OCI-LY7 (cell line): Measurements from ENCODE around the gene NGEF. TPM values are rescaled to one million over a fixed set of nuclear protein-coding genes. Genes with fewer than 3 reads are reported as not detected.

Source experiments
- BruUV-seq: library from RNA; stranded (reverse); fragments of 400-500 nt; replicated peaks from 2 replicates; lab custom pipeline; 2021; lab: Mats Ljungman, UMichigan
- CTCF ChIA-PET: fragments of 300-600 bp; sonication (Branson Sonifier 250); formaldehyde crosslinking; loops from one replicate; lab custom pipeline; 2022; ENCODE audit warnings: antibody characterized with exemption; ENCODE audit not compliant: unreplicated experiment; lab: Charles Lee
- POLR2A ChIA-PET: fragments of 300-600 bp; sonication (Branson Sonifier 250); formaldehyde crosslinking; loops from one replicate; lab custom pipeline; 2022; ENCODE audit warnings: antibody characterized with exemption; lab: Charles Lee
- DNase-seq: peaks from one replicate; pipeline ENCODE4 v3.0.0-alpha.2; 2015; ENCODE audit warnings: low spot score
- H2AFZ ChIP-seq: fragments of 200-600 bp; sonication (generic), shearing (Covaris generic); 2 replicates; pipeline ENCODE4 v1.6.1; 2014; ENCODE audit warnings: mild to moderate bottlenecking, antibody characterized with exemption, low read length, moderate library complexity
- H3K27ac ChIP-seq: fragments of 200-600 bp; sonication (generic); 2 replicates; pipeline ENCODE4 v1.5.1; 2014; ENCODE audit warnings: mixed run types, low read depth, mild to moderate bottlenecking, moderate library complexity, low read length, inconsistent platforms; ENCODE audit not compliant: poor library complexity, severe bottlenecking
- H3K36me3 ChIP-seq: fragments of 200-600 bp; sonication (generic); 2 replicates; pipeline ENCODE4 v1.6.1; 2014; ENCODE audit warnings: mild to moderate bottlenecking, antibody characterized with exemption, low read length, moderate library complexity, mixed read lengths; ENCODE audit not compliant: insufficient read depth
- H3K4me1 ChIP-seq: fragments of 200-600 bp; sonication (generic); 2 replicates; pipeline ENCODE4 v1.5.1; 2014; ENCODE audit warnings: mild to moderate bottlenecking, low read length; ENCODE audit not compliant: insufficient read depth, poor library complexity, severe bottlenecking
- H3K4me2 ChIP-seq: fragments of 200-600 bp; sonication (generic); 2 replicates; pipeline ENCODE4 v1.6.1; 2014; ENCODE audit warnings: mild to moderate bottlenecking, low read length
- H3K4me3 ChIP-seq: fragments of 200-600 bp; sonication (generic); 2 replicates; pipeline ENCODE4 v1.5.1; 2014; ENCODE audit warnings: mild to moderate bottlenecking, low read depth, low read length; ENCODE audit not compliant: poor library complexity, severe bottlenecking
- H3K79me2 ChIP-seq: fragments of 200-600 bp; sonication (generic); 2 replicates; pipeline ENCODE4 v1.6.1; 2016; ENCODE audit warnings: low read depth, mild to moderate bottlenecking, low read length, moderate library complexity, mixed read lengths; ENCODE audit not compliant: insufficient read depth
- H3K9me2 ChIP-seq: fragments of 200-600 bp; sonication (generic); 2 replicates; pipeline ENCODE4 v1.6.1; 2016; ENCODE audit warnings: mild to moderate bottlenecking, low read length, mixed read lengths; ENCODE audit not compliant: insufficient read depth
- H3K9me3 ChIP-seq: fragments of 200-600 bp; sonication (generic); 2 replicates; pipeline ENCODE4 v1.6.1; 2014; ENCODE audit warnings: mild to moderate bottlenecking, mixed run types, low read length, mixed read lengths
- H4K20me1 ChIP-seq: fragments of 200-600 bp; sonication (generic); 2 replicates; pipeline ENCODE4 v1.6.1; 2014; ENCODE audit warnings: mild to moderate bottlenecking, antibody characterized with exemption, low read length, moderate library complexity, mixed read lengths; ENCODE audit not compliant: insufficient read depth
- CTCF ChIP-seq: fragments of 200-600 bp; sonication (generic); conservative IDR thresholded peaks from 2 replicates; pipeline ENCODE4 v1.5.1; 2014; ENCODE audit warnings: mild to moderate bottlenecking, antibody characterized with exemption, low read length, moderate library complexity, mixed read lengths
- EZH2phosphoT487 ChIP-seq: fragments of 200-600 bp; sonication (generic); IDR thresholded peaks from 2 replicates; pipeline ENCODE4 v1.6.1; 2018; ENCODE audit warnings: low read depth, borderline replicate concordance, mild to moderate bottlenecking, mixed run types, antibody characterized with exemption, low read length, moderate library complexity, mixed read lengths
- intact Hi-C: fragments of 100-400 bp; cut with micrococcal nuclease; formaldehyde crosslinking; loops from one replicate; pipeline ENCODE4 v1.10.0; 2022; ENCODE audit not compliant: unreplicated experiment
- total RNA-seq, 2 experiments: library from RNA; depleted of rRNA in 1 of 2; stranded (reverse); fragments of >200 nt in 1 of 2; shearing (Covaris generic) in 1 of 2; gene quantifications; 2 replicates each; pipeline ENCODE4 v1.2.3, GENCODE V29; 2014 to 2022

Gene NGEF
- total RNA-seq, 2 experiments from 2014 or later = 0.82 TPM; not detected in 1

GRCh38 chr2:233033672-233034071 lies 20.6 kb upstream of the NGEF start:
- H2AFZ ChIP-seq = no peak overlapping the region
- no peaks in the 10 kb centered on the region for H3K9me3 ChIP-seq
- intact Hi-C loops = no loop called here
- ChIA-PET POLR2A (interaction anchor here (0.6 to 1.1 kb wide), 2 partner anchors 20 to 166 kb away, joined by 3 read pairs; partner anchors contain the start of gene NGEF), CTCF (no interaction called here)
- BruUV-seq = no TSS peak
- no peak overlapping the region for H3K4me2 ChIP-seq
- TF ChIP-seq CTCF = no peak
- no peak for TF ChIP-seq EZH2phosphoT487
- no peak overlapping the region for H3K4me3 ChIP-seq
- no peaks in the 10 kb centered on the region for H4K20me1 ChIP-seq
- no peaks in the 10 kb centered on the region for H3K79me2 ChIP-seq
- no peak overlapping the region for H3K27ac ChIP-seq
- DNase-seq = no peak
- no peaks in the 10 kb centered on the region for H3K4me1 ChIP-seq
- H3K36me3 ChIP-seq = no peaks in the 10 kb centered on the region
- H3K9me2 ChIP-seq = no peaks in the 10 kb centered on the region

DNA sequence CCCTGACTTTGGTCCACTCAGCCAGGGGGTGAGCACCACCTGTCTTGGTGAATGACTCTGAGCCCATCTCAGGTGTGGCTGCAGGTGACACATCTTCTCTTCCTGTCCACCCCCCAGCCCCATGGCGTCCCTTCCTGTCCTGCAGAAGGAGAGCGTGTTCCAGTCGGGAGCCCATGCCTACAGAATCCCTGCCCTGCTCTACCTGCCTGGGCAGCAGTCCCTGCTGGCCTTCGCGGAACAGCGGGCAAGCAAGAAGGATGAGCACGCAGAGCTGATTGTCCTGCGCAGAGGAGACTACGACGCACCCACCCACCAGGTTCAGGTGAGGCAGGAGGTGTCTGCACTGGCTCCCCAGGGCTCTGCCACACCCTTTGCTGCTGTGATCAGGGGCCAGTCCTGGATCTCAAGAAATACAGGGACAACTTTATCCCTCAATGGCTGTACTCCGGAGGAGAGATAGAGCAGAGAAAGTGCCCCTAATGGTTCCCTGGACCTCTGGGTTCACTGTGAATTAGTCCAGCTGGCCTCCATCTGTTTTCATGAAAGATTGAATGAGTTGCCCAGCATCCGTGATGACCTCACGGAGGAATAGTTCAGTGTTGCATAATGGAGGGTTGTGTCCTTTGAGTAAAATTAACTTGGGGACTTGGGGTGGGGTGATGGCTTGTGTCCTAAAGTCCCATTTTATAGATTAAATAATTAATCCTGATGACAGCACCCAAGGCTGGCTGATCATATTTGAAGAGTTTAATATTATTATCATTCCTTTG lies 19.7 kb upstream of the NGEF start, which contains the start of gene NEU2:
Gene NEU2 (plus strand): TSS at position 122 of the 770 bp plus-strand sequence. CDS start 0 bp downstream, at position 122.
- H3K4me2 ChIP-seq = no peak within 1 kb of the TSS
- no TSS peak for BruUV-seq
- ChIA-PET POLR2A (interaction anchor here (1.1 kb wide), 1 partner anchor 19 kb away, joined by 3 read pairs; the partner anchor contains the start of gene NGEF), CTCF (interaction anchor here (1.1 kb wide), 1 partner anchor 296 kb away, joined by 3 read pairs; no protein-coding TSS in a partner anchor)
- no peak within 1 kb of the TSS for H3K4me3 ChIP-seq
- H3K4me1 ChIP-seq = no peaks in the 10 kb centered on the region
- no peaks in the 10 kb centered on the region for H3K79me2 ChIP-seq
- TF ChIP-seq CTCF = no peak
- TF ChIP-seq EZH2phosphoT487 = no peak
- no peaks in the 10 kb centered on the region for H3K9me2 ChIP-seq
- DNase-seq = no peak
- no peaks in the 10 kb centered on the region for H3K9me3 ChIP-seq
- intact Hi-C loops = no loop called here
- no peaks in the 10 kb centered on the region for H3K36me3 ChIP-seq
- no peak within 1 kb of the TSS for H3K27ac ChIP-seq
- H2AFZ ChIP-seq = no peak within 1 kb of the TSS
- no peaks in the 10 kb centered on the region for H4K20me1 ChIP-seq
